Stimulated activated CD4-positive, alpha-beta T cell treated with anti-CD3 and anti-CD28 coated beads, TNF-alpha, amount 100 ng/mL, for 24 hours (primary cell): Measurements from ENCODE around the gene HOXA1.

Experiments
- DNase-seq, 3 experiments: peaks; one replicate each; pipeline ENCODE4 v3.0.0-alpha.2; 2020; ENCODE audit warnings: low read depth in 3 of 3

HOXA1 gene

GRCh38 chr7:27105301-27106031 is 9.7 kb upstream of the HOXA1 start:
- DNase-seq, result no peak

GRCh38 chr7:27104341-27105058 is 8.7 kb upstream of the HOXA1 start:
- DNase-seq, result no peak

GRCh38 chr7:27103489-27104226 is 7.9 kb upstream of the HOXA1 start:
- DNase-seq, result no peak

- no peak for DNase-seq
These were observed 7.0 kb upstream of the HOXA1 start, which contains the start of gene HOXA2 for GRCh38 chr7:27102581-27103442. Gene HOXA2, minus strand, starts transcription at chr7:27102683. Its CDS starts 183 bp downstream, at chr7:27102500.

- no peak for DNase-seq
These were observed 6.3 kb upstream of the HOXA1 start for GRCh38 chr7:27101957-27102580.

- no peak for DNase-seq
These were observed 5.6 kb upstream of the HOXA1 start for GRCh38 chr7:27101171-27101956.

GRCh38 chr7:27100694-27101170 is 4.9 kb upstream of the HOXA1 start:
- DNase-seq, result no peak

GRCh38 chr7:27099453-27100370 is 3.9 kb upstream of the HOXA1 start:
- DNase-seq, result no peak

GRCh38 chr7:27098578-27099451 is 3.0 kb upstream of the HOXA1 start:
- DNase-seq, result no peak

GRCh38 chr7:27097686-27098577 is 2.1 kb upstream of the HOXA1 start:
- no peak for DNase-seq

- DNase-seq, result no peak
These were observed 1.1 kb upstream of the HOXA1 start for GRCh38 chr7:27096768-27097514.

- no peak for DNase-seq
These were observed 527 bp downstream of the HOXA1 start for GRCh38 chr7:27095050-27095896.

- DNase-seq, result no peak
These were observed 1.3 kb downstream of the HOXA1 start for GRCh38 chr7:27094304-27095049.

- no peak for DNase-seq
These were observed 2.5 kb downstream of the HOXA1 start for GRCh38 chr7:27093184-27093895.
